Mucosa of rectum (tissue), 2 donors: ENCODE data around the gene NPTXR.

Experiments
- H3K27ac ChIP-seq, 2 donors: one replicate each; pipeline ENCODE4 v1.7.0; 2013; ENCODE audit warnings: inconsistent platforms in 2 of 2, low read depth in 2 of 2, low read length in 2 of 2
- H3K27me3 ChIP-seq, 2 donors: one replicate each; pipeline ENCODE4 v1.7.0; 2013; ENCODE audit warnings: low read length in 2 of 2; ENCODE audit not compliant: control insufficient read depth in 2 of 2, insufficient read depth in 2 of 2
- H3K36me3 ChIP-seq, 2 donors: one replicate each; pipeline ENCODE4 v1.7.0; 2013; ENCODE audit warnings: low read length in 2 of 2; ENCODE audit not compliant: control insufficient read depth in 2 of 2, insufficient read depth in 2 of 2
- H3K4me1 ChIP-seq, 2 donors: one replicate each; pipeline ENCODE4 v1.7.0; 2013; ENCODE audit warnings: low read length in 2 of 2, mild to moderate bottlenecking in 1 of 2; ENCODE audit not compliant: control insufficient read depth in 2 of 2, insufficient read depth in 2 of 2
- H3K4me3 ChIP-seq, 2 donors: one replicate each; pipeline ENCODE4 v1.7.0; 2013; ENCODE audit warnings: low read length in 2 of 2
- H3K9ac ChIP-seq, 2 donors: one replicate each; pipeline ENCODE4 v1.7.0; 2013; ENCODE audit warnings: low read length in 2 of 2, low read depth in 1 of 2, mild to moderate bottlenecking in 1 of 2
- H3K9me3 ChIP-seq, 2 donors: one replicate each; pipeline ENCODE4 v1.7.0; 2013; ENCODE audit warnings: low read length in 2 of 2; ENCODE audit not compliant: control insufficient read depth in 2 of 2
- donor health status: healthy.
- donor health status: Normal muscosa, but diverticular disease.

Gene NPTXR

GRCh38 chr22:38878001-38878400, 34.2 kb upstream of the NPTXR start:
- Histone ChIP-seq H3K9me3 (no peaks in the 10 kb centered on the region), H3K36me3 (no peaks in the 10 kb centered on the region), H3K4me1 (peaks cover 4 to 8% of the 10 kb centered on the region in 2 donors), H3K4me3 (no peak overlapping the region), H3K27me3 (peaks cover 8 to 22% of the 10 kb centered on the region in 2 donors), H3K27ac (no peak overlapping the region), H3K9ac (no peak overlapping the region)

DNA sequence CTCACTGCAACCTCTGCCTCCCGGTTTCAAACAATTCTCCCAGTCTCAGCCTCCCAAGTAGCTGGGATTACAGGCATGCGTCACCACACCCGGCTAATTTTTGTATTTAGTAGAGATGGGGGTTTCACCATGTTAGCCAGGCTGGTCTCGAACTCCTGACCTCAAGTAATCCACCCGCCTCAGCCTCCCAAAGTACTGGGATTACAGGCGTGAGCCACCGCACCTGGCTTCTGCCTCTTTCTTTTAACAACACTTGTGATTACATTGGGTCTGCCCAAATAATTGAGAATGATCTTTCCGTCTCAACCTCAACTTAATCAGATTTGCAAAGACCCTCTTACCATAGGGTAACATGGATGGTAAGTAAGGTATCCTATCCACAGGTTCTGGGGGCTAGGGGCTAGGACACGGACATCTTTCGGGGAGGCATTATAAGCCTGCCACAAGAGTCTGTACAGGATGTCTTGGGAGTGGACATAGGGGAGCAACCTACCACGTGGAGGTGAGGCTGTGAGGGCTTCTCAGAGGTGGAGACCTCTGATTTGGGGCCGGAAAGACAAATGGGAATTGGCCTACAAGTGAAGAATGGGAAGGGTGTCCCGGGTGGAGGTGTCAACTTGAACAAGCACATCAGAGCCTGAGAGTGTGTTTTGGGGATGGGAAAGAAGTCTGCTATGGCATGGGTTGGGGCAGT, 30.8 kb upstream of the NPTXR start:
- no peaks in the 10 kb centered on the region for H3K36me3 ChIP-seq
- H3K27me3 ChIP-seq: peaks cover 10 to 32% of the 10 kb centered on the region in 2 donors
- no peak overlapping the region for H3K9ac ChIP-seq
- no peak overlapping the region for H3K27ac ChIP-seq
- H3K4me3 ChIP-seq: no peak overlapping the region
- peaks cover 17 to 21% of the 10 kb centered on the region in 2 donors for H3K4me1 ChIP-seq
- no peaks in the 10 kb centered on the region for H3K9me3 ChIP-seq

DNA sequence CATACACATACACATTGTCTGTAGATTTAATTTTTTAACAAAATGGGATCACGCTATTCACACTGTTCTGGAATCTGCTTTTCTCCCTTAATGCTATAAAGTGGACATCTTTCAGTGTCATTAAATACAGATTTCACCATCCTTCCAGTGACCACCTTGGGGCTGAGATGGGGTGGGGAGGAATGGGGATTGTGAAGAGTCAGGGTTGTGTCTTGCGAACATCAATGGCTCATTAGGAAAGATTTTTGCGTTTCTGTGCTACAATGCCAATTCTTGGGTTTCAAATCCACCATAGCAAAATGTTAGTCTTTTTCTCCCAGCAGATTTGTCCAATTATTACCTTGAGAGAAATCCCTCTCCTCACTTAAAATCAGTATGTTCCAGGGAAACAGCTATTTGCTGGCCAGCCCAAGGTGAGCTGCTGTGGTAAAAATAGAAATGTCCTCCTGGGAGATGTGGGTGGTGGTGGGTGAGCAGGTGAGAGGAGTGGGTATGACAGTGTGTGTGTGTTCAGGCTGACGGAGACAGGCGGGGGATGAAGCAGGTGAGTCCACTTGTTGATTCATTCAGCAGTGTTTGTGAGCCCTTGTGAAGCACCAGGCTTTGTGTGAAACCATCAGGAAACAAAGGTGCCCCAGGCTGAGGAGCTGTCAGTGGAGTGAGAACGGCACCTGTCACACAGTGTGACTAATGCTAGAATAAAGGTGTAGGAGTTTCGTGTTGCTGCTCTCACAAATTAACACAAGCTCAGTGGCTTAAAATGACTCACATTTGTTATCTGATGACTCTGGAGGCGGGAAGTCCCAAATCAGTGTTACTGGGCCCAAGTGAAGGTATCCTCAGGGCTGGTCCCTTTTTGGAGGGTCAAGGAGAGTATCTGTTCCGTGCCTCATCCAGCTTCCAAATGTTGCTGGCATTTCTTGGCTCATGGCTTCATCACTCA, 29.9 kb upstream of the NPTXR start:
- H3K27ac ChIP-seq: peak overlapping the region; percentile 72 to 87

GRCh38 chr22:38872831-38873248, 29.0 kb upstream of the NPTXR start:
- Histone ChIP-seq H3K27me3 (peaks cover 10 to 32% of the 10 kb centered on the region in 2 donors), H3K9me3 (no peaks in the 10 kb centered on the region), H3K9ac (peak overlapping the region; percentile 63 to 76), H3K36me3 (no peaks in the 10 kb centered on the region), H3K4me3 (peak overlapping the region; percentile 70 to 72), H3K4me1 (peaks cover 19 to 26% of the 10 kb centered on the region in 2 donors), H3K27ac (peak overlapping the region; percentile 72 to 87)

More for the DNA sequence above, 29.9 kb upstream of the NPTXR start:
- H3K4me1 ChIP-seq: peaks cover 19 to 26% of the 10 kb centered on the region in 2 donors
- no peaks in the 10 kb centered on the region for H3K9me3 ChIP-seq
- peaks cover 10 to 32% of the 10 kb centered on the region in 2 donors for H3K27me3 ChIP-seq
- H3K36me3 ChIP-seq: no peaks in the 10 kb centered on the region
- H3K9ac ChIP-seq: peak overlapping the region in 1 of 2 donors; percentile 76
- H3K4me3 ChIP-seq: peak overlapping the region in 1 of 2 donors; percentile 70

DNA sequence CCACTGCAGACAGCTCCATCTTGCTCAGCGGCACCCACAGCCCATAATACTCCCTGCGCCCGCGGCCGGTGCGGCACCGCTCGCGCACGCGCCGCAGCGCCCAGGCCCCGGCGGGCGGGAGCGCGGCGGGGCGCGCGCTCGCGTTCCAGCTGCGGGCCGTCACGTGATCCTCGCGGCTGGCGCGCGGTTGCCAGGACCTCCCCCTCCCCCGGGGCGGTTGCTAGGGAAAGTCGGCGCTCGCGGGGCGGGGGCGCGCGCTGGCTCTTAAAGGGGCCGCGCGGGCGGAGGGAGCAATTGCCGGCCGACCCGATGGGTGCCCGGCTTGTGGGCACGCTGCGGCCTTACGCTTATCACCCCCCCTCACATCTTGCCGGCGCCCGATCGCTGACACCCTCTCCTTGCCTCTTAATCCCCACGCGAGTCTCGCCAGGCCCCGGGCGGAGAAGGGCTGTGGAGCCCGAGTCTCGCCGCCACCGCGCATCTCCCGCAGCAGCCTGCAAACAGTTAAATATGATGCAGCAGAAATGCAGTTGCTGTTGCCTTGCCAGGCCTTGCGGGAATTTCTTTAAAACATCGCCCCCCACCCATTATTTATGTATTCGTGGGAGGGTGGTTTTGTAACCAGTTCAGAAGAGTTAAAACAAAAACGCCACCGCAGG, 28.5 kb upstream of the NPTXR start, which contains the start of gene CBX6:
Gene CBX6 (minus strand): TSS at position 45 of the 659 bp plus-strand sequence. CDS start 26 bp downstream, at position 19.
- peak within 1 kb of the TSS; percentile 72 to 87 for H3K27ac ChIP-seq
- no peaks in the 10 kb centered on the region for H3K9me3 ChIP-seq
- H3K4me1 ChIP-seq: peaks cover 19 to 26% of the 10 kb centered on the region in 2 donors
- peaks cover 10 to 31% of the 10 kb centered on the region in 2 donors for H3K27me3 ChIP-seq
- H3K4me3 ChIP-seq: peak within 1 kb of the TSS; percentile 70 to 72
- H3K9ac ChIP-seq: peak within 1 kb of the TSS; percentile 63 to 76
- no peaks in the 10 kb centered on the region for H3K36me3 ChIP-seq

DNA sequence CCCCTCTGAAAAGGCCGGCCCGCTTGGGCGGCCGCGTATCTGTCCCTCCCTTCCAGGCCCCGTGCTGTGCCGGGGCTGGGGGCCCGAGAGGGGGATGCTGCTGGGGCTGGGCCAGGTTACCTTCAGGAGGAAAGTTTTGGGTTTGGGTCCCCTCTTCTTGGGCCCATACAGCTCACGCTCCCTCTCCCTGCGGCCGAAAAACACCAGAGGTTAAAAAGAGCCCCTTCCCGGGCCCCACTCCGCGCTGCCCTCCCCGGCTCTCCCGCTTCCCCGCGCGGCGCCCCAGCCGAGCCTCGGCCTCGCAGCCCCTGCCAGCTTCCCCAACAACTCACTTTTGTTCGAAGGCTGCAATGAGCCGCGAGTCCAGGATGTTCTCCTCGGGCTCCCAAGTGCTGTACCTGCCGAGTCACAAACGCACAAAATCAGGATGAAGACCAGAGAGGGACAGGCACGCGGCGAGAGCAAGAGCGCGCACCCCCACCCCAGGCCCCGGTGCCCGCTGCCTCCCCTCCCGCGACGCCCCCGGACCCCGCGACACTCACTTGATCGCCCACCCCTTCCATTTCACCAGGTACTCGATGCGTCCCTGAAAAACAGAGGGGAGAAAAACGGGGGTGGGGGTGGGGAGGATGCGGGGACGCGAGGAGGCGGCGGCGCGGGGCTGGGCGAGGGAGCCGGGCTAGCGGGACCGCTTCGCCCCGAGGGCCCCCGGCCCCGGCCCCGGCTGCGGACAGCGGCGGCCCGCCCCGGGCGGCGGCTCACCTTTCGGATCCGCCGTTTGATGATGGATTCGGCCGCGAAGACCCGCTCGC, 27.7 kb upstream of the NPTXR start:
- Histone ChIP-seq H3K4me1 (peaks cover 19 to 26% of the 10 kb centered on the region in 2 donors), H3K4me3 (peak overlapping the region; percentile 69 to 72), H3K9ac (peak overlapping the region; percentile 45 to 52), H3K27me3 (peaks cover 10 to 28% of the 10 kb centered on the region in 2 donors), H3K36me3 (no peaks in the 10 kb centered on the region), H3K27ac (peak overlapping the region; percentile 60 to 71), H3K9me3 (no peaks in the 10 kb centered on the region)

- no peaks in the 10 kb centered on the region for H3K9me3 ChIP-seq
- H3K36me3 ChIP-seq: no peaks in the 10 kb centered on the region
- H3K4me3 ChIP-seq: peak overlapping the region; percentile 69 to 72
- peaks cover 10 to 28% of the 10 kb centered on the region in 2 donors for H3K27me3 ChIP-seq
- H3K4me1 ChIP-seq: peaks cover 19 to 26% of the 10 kb centered on the region in 2 donors
- peak overlapping the region; percentile 60 to 71 for H3K27ac ChIP-seq
- peak overlapping the region in 1 of 2 donors; percentile 29 for H3K9ac ChIP-seq
Observed at GRCh38 chr22:38870791-38871359, 27.0 kb upstream of the NPTXR start.

- H3K4me3 ChIP-seq: peak overlapping the region; percentile 24 to 69
- peak overlapping the region in 1 of 2 donors; percentile 19 for H3K9ac ChIP-seq
- peaks cover 10 to 28% of the 10 kb centered on the region in 2 donors for H3K27me3 ChIP-seq
- no peaks in the 10 kb centered on the region for H3K9me3 ChIP-seq
- H3K4me1 ChIP-seq: peaks cover 19 to 26% of the 10 kb centered on the region in 2 donors
- peaks cover 0 to under 1% of the 10 kb centered on the region in 2 donors for H3K36me3 ChIP-seq
- H3K27ac ChIP-seq: no peak overlapping the region
Observed at GRCh38 chr22:38870312-38870741, 26.5 kb upstream of the NPTXR start.

- peaks cover 19 to 31% of the 10 kb centered on the region in 2 donors for H3K4me1 ChIP-seq
- peaks cover 7 to 23% of the 10 kb centered on the region in 2 donors for H3K27me3 ChIP-seq
- H3K27ac ChIP-seq: no peak overlapping the region
- H3K9ac ChIP-seq: no peak overlapping the region
- peaks cover 0 to 2% of the 10 kb centered on the region in 2 donors for H3K36me3 ChIP-seq
- H3K9me3 ChIP-seq: no peaks in the 10 kb centered on the region
- H3K4me3 ChIP-seq: no peak overlapping the region
Observed at GRCh38 chr22:38869663-38870062, 25.8 kb upstream of the NPTXR start.
